Activated T-cell treated with anti-CD3 and anti-CD28 coated beads, Interleukin-2, amount 50 U/mL, for 4 hours (primary cell): Measurements from ENCODE around the gene ZNHIT1. TPM values are rescaled to one million over a fixed set of nuclear protein-coding genes. Genes with fewer than 3 reads are reported as not detected.

Experiments
- ATAC-seq, 2 donors: fragments of 200-7000 bp; cut with Tn5 transposase; one replicate each; pipeline ENCODE4 v1.10.0; 2021
- DNase-seq: peaks from one replicate; pipeline ENCODE4 v3.0.0-alpha.2; 2020
- H3K27me3 Mint-ChIP-seq: one replicate; pipeline ENCODE4 v1.8.0; 2021; ENCODE audit warnings: low read depth, mixed read lengths
- H3K36me3 Mint-ChIP-seq: one replicate; pipeline ENCODE4 v1.8.0; 2022; ENCODE audit warnings: mixed read lengths; ENCODE audit not compliant: insufficient read depth
- H3K4me1 Mint-ChIP-seq: one replicate; pipeline ENCODE4 v1.8.0; 2021; ENCODE audit warnings: low read depth, mixed read lengths
- H3K4me3 Mint-ChIP-seq: one replicate; pipeline ENCODE4 v1.8.0; 2021; ENCODE audit warnings: mild to moderate bottlenecking, moderate library complexity, mixed read lengths
- H3K9me3 Mint-ChIP-seq: one replicate; pipeline ENCODE4 v1.8.0; 2021; ENCODE audit warnings: mixed read lengths
- total RNA-seq, 3 donors: library from RNA; stranded (reverse); gene quantifications; one replicate each; pipeline ENCODE4 v1.2.1, GENCODE V29; 2021

The ZNHIT1 gene
- 10 to 100 TPM; 50.4 to 55.0 (median 53.2) TPM for total RNA-seq

DNA sequence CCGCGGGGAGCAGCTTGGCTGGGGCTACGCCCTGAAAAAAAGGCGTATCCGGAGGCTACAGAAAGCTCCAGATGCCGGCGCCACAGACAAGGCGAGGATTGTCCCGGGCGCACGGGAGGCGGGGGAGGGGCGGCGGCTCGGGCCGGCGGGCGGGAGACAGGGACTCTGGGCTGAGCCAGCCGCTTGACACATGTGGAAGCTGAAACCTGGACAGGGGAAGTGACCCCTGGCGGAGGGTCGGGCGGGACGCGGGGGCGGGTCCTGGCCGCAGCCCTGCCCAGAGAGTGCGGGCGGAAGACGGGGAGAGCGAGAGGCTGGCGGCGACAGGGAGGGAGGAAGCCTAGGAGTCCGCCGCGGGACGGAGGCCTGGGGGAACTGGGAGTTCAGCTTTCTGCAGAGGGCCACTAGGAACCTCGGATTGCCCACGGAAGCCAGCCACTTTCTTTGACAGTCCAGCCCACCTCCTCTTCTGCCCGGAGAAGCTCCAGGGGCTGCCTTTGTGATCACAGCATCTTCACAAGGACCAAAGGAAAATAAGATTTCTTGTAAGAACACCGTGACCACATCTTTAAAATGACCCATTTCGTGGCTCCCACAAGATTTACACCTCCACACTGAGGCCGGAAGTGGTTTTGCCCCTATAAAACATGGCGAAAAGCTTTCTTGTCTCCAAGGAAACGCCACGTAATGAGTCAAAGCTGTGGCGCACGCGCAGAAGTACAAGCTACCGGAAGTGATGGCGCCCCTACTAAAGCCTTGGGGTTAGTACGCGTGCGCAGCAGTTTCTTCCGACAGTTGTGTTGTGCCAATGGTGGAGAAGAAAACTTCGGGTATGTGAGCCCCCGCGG is at the start of gene ZNHIT1, which contains the start of gene PLOD3:
ZNHIT1 (plus strand) TSS at position 778 of the 848 bp plus-strand sequence; CDS start at position 809, 31 bp downstream.
PLOD3 (minus strand) TSS at position 194 of the 848 bp plus-strand sequence. CDS start 307 bp downstream, outside the sequence.
- DNase-seq, result peak; percentile 95
- peaks cover 38% of the 10 kb centered on the region for H3K4me1 Mint-ChIP-seq
- H3K4me3 Mint-ChIP-seq, result peak within 1 kb of the TSS; percentile 97

DNA sequence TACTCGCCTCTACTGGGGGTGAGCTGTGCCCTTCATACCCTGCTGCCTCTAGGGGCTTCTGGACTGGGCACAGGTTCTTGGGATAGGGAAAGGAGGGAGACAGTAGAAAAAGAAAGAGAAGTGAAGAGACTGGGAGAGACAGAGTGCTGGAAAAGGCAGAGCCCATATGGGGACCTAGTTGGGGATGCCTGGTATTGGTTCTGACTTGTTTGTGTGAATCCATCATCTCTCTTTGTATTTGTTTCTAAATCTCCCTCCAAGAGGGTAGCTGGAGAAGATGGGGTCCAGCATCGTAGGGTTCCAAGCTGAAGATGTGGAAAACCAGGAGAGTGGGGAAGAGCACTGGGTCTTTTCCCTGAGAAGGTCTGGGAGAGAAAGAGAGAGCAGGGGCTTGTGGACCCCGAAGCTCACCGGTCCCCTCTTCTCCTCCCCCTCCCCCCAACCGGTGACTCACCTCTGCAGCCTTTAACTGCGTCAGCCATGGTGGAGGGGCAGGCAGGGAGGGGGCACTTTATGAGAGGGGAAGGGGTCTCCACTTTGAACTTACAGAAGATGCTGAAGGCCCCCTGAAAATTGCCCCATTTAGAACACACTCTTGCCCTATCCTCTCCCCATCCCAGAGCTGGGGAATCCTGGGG is 49.4 kb upstream of the ZNHIT1 start:
- Mint-ChIP-seq H3K4me3 (no peak overlapping the region), H3K27me3 (peaks cover 77% of the 10 kb centered on the region), H3K9me3 (no peaks in the 10 kb centered on the region), H3K4me1 (peaks cover 70% of the 10 kb centered on the region), H3K36me3 (no peaks in the 10 kb centered on the region)
- ATAC-seq (no peak), DNase-seq (peak; percentile 31)

More for the DNA sequence above, at the start of gene ZNHIT1, which contains the start of gene PLOD3:
- Mint-ChIP-seq H3K9me3 (no peaks in the 10 kb centered on the region), H3K27me3 (no peaks in the 10 kb centered on the region), H3K36me3 (peaks cover 14% of the 10 kb centered on the region)
- peak; percentile 74 to 80 for ATAC-seq

DNA sequence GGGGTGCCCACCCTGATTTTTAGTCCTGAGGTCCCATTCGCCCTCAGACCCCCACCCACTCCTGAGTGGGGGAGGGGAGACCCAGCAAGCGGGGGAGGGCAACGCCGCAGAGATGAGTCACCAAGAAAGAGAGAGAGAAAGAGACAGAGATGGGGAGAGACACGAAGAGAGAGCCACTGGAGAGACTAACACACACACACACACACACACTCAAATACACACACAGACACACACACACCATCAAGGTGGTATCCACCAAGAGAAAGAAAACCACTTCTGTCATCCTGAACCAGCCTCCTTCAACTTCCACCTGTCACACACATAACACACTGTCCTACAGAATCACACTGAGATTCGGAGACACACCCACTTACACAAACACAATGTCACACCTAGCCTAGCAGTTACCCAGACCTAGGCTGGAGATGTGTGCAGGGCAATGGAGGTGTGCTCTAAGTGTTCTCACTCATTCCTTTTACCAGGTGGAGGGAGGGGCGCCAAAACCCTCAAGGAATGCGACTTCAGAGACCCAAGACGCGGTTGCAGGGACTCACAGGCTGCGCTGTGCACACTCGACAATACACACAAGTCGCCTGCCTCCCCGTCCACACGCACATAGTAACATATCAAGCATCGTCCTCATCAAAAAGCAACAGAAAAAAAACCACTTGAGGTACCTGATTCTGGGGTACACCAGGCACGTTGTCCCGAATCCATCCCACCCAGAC is 48.7 kb upstream of the ZNHIT1 start:
- Mint-ChIP-seq H3K36me3 (no peaks in the 10 kb centered on the region), H3K9me3 (no peaks in the 10 kb centered on the region), H3K27me3 (peaks cover 83% of the 10 kb centered on the region), H3K4me1 (peaks cover 75% of the 10 kb centered on the region), H3K4me3 (peak overlapping the region; percentile 52)
- DNase-seq (no peak), ATAC-seq (no peak)

DNA sequence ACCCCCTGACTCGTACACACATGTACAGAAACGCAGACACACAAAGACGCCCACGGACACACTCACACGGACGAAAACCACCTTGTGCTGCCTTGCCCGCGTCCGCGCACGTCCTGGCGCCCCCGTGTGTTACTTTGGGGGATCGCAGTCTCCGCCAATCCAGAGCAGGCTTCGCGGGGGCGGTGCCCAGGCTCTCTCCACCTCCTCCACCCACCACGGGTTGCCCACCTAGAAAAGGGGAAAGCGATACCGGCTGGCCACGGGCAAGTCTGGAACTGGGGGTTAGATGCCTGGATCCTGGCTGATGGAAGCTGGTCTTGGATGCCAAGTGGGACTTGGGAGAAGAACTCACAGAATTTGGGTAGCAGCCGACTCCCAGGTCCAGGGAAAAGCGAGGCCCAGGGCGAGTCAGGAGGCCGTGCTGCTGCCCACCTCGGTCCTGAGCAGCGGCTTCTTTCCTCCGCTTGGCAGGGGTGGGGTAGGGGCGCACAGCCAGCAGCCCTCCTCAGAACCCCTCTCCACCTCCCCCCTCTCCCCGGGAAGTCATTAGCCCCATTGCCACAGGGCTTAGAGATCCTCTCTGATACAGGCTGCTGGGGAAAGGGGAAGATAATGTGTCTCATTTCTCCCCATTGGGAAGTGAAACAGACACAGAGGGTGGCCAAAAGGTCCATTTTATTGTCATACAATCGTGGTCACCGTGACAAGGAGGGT is 48.0 kb upstream of the ZNHIT1 start:
- Mint-ChIP-seq H3K36me3 (no peaks in the 10 kb centered on the region), H3K4me1 (peaks cover 74% of the 10 kb centered on the region), H3K4me3 (peak overlapping the region; percentile 52), H3K9me3 (no peaks in the 10 kb centered on the region), H3K27me3 (peaks cover 83% of the 10 kb centered on the region)
- peak; percentile 84 for DNase-seq
- peak; percentile 29 to 41 for ATAC-seq

DNA sequence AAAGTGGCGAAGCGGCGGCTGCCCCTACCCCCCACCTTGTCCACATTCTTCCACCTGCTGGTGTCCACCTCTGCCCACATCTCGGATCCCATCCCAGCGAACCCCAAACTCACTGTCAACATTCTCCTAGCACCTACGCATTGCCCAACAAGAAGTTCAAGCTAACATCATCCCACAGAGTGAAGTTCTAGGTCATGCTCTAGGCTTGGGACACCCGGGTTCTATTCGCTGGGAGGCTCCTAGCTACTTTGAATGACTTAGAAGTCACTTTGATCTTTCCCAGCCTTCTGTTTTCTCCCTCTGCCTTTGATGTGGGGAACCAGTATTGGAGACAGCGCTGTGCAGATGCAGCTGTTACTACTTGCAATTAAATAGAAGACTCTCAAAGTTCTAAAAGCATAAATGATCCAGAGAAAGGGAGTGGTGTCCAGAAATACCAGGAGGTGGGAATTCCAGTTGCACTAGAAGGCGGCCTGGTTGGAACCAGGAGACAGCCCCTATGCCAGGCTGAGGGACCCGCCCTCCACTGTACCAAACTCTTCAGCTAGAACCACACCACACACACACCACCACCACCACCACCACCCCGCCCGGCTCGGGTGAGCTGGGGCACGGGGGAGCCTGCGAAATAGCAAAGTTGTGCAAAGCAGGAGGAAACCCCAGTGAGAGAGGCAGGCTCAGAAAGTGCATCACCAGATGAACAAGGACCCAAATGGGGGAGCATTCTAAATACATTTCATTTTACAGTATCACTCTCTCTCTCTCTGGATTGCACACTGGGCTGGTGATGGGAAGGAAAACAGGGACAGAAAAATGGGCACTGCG is 47.1 kb upstream of the ZNHIT1 start:
- H3K36me3 Mint-ChIP-seq, result no peaks in the 10 kb centered on the region
- peaks cover 83% of the 10 kb centered on the region for H3K27me3 Mint-ChIP-seq
- ATAC-seq (no peak), DNase-seq (no peak)
- no peaks in the 10 kb centered on the region for H3K9me3 Mint-ChIP-seq
- peak overlapping the region; percentile 37 for H3K4me3 Mint-ChIP-seq
- peaks cover 66% of the 10 kb centered on the region for H3K4me1 Mint-ChIP-seq

DNA sequence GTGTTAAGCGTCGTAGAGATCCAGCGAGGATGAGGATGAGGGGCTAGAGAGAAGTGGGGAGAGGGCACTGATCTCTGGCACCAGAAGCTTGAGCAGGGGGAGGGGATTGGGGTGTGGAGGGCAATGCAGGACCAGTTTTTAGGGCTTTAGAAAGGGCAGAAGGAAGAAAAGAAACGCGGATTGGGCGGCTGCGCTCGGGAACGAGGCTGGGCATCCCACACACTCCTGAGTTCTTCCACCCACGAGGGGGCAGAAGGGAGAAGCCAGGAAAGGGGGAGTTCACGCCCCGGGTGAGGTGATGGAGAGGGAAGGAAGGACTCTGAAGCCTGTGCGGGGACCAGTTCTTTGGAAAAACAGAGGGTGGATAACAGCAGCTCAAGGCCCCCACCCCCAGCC is 46.5 kb upstream of the ZNHIT1 start:
- no peaks in the 10 kb centered on the region for H3K9me3 Mint-ChIP-seq
- H3K27me3 Mint-ChIP-seq, result peaks cover 85% of the 10 kb centered on the region
- no peaks in the 10 kb centered on the region for H3K36me3 Mint-ChIP-seq
- DNase-seq (no peak), ATAC-seq (no peak)
- H3K4me3 Mint-ChIP-seq, result peak overlapping the region; percentile 37
- H3K4me1 Mint-ChIP-seq, result peaks cover 61% of the 10 kb centered on the region

DNA sequence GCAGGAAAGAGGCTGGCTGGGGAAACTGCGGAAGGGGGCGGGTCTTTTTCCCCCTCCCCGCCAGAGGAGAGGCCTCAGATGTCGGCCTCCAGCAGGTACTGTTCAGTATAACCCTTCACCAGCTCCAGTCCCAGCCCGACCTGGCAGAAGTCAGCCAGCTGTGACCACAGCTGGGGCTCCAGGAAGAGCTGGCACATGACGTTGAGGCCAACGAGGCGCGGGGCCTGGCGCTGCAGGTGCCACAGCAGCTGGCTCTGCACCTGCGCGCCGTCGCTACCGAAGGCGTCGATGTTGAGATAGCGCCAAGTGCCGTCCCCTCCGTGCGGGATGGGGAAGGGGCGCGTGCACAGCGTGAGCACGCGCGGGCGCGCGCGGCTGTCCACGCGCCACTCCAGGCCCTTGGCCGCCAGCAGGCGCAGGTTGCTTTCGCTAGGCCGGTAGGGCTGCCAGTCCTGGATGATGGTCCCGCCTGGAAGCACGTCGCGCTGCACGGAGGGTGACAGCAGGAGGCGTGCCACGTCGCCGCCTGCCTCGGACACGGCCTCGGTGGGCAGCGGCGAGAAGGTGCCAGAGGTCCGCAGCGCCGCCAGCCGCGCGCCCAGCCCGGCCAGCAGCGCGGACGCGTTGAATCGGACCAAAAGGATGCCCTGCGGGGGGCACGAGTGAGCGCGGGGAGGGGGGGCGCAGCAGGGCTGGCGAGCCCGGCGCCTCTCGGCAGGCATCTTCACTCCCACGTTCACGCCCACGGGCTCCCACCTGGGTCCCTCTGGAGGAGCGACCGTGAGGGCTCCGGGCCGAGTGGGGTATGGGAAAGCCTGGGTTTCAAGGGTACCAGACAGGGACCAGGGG is 45.7 kb upstream of the ZNHIT1 start:
- Mint-ChIP-seq H3K9me3 (no peaks in the 10 kb centered on the region), H3K36me3 (no peaks in the 10 kb centered on the region), H3K4me3 (no peak overlapping the region), H3K4me1 (peaks cover 56% of the 10 kb centered on the region), H3K27me3 (peaks cover 87% of the 10 kb centered on the region)
- ATAC-seq, result no peak
- DNase-seq, result no peak

DNA sequence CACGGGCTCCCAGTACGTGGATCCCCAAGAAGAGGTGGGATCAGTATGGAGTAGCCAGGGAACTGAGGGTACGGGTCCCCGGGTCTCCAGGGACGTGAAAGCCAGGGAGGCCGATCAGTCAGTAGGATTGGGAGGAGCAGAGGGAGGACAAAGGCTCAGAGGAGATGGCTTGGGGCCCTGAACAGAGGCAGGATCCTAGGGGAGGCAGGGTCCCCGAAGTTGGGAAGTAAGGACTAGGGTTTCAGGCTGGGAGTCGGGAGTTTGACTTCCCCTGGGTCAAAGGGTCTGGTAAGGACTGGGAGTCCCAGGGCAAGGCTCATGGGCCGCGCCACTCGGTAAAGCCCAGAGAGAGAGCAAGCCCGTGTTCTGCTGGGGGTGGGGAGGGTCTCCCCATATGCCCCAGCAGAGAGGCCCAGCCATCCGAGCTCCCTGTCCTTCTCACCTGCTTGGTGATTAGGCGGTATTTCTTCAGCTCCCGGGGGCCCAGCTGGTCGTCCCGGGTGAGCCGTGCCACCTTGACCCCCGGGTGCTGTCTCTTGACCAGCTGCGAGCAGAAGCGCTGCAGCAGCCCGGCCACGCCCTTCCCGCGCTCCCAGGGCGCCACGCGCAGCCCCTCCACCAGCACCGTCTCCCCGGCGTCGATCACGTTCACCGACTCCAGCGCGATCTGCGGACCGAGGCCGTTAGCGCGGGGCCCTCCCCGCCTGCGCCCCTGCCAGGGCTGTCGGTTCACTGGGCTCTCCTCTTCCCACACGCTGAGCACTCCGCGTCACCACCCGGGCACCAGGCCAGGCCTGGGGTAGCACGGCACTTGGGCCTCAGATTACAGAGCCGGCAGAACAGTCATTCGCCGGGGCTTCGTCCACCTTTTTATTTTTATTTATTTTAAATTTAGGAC is 44.9 kb upstream of the ZNHIT1 start:
- H3K36me3 Mint-ChIP-seq, result no peaks in the 10 kb centered on the region
- H3K9me3 Mint-ChIP-seq, result no peaks in the 10 kb centered on the region
- DNase-seq (no peak), ATAC-seq (no peak)
- H3K4me1 Mint-ChIP-seq, result peaks cover 51% of the 10 kb centered on the region
- no peak overlapping the region for H3K4me3 Mint-ChIP-seq
- peaks cover 87% of the 10 kb centered on the region for H3K27me3 Mint-ChIP-seq

DNA sequence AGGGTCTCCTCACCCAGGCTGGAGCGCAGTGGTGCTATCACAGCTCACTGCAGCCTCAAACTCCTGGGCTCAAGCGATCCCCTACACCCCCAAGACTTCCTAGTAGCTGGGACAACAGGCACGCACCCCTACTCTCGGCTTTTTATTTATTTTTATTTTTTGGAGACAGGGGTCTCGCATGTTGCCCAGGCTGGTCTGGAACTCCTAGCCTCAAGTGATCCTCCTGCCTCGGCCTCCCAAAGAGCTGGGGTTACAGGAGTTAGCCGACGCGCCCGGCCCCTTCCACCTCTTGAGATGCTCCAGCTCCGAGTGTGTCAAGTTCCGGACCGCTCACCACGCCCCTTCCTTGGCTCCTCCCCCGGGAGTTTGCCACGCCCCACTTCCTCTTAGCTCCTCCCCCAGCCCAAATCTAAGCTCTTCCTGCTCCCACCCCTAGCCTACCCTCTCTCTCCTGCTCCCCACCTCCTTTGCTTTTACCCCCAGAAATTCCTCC is 44.2 kb upstream of the ZNHIT1 start:
- ATAC-seq, result peak; percentile 69 to 73
- peak overlapping the region; percentile 31 for H3K4me3 Mint-ChIP-seq
- peak; percentile 56 for DNase-seq
- H3K27me3 Mint-ChIP-seq, result peaks cover 85% of the 10 kb centered on the region
- H3K9me3 Mint-ChIP-seq, result no peaks in the 10 kb centered on the region
- H3K4me1 Mint-ChIP-seq, result peaks cover 45% of the 10 kb centered on the region
- H3K36me3 Mint-ChIP-seq, result no peaks in the 10 kb centered on the region

DNA sequence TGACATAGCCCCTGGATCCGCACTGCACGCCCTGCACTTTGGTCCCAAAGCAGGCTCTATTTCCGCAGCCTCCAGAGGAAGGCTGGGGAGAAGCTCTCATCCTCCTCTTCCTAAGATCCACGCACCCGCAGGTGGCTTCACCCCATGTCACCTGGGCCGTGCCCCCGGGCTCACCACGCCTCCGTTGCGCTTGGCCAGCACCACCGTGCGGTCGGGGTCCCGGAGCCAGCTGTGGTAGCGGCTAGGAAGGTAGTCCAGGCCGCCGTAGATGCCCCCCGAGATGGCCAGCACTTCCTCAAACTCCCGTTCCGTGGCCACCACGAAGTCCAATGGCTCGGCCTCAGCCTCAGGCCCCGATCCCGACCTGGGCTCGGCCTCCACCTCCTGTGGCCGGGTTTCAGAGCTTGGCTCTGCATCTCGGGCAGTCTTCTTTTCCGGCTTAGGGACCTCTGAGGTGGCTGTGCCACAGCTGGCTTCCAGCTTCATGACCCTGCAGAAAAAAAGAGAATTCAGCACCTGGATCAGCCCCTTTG is 43.6 kb upstream of the ZNHIT1 start:
- Mint-ChIP-seq H3K4me3 (no peak overlapping the region), H3K27me3 (peaks cover 85% of the 10 kb centered on the region), H3K36me3 (no peaks in the 10 kb centered on the region), H3K4me1 (peaks cover 44% of the 10 kb centered on the region), H3K9me3 (no peaks in the 10 kb centered on the region)
- DNase-seq (no peak), ATAC-seq (no peak)

DNA sequence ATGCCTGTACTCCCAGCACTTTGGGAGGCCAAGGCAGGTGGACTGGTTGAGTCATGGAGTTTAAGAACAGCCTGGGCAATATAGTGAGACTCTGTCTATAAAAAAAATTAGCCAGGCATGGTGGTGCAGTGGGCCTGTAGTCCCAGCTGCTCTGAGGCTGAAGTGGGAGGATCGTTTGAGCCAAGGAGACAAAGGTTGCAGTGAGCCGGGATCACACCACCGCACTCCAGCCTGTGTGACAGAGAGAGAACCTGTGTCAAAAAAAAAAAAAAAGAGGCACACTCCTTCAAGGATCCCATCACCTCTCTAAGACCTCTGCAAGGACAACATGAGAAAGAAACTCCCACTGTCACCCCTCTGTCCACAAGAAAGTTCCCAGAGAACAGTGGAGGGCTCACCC is 42.3 kb upstream of the ZNHIT1 start:
- H3K27me3 Mint-ChIP-seq, result peaks cover 81% of the 10 kb centered on the region

More for the DNA sequence above, 42.3 kb upstream of the ZNHIT1 start:
- Mint-ChIP-seq H3K36me3 (no peaks in the 10 kb centered on the region), H3K4me3 (no peak overlapping the region), H3K4me1 (peaks cover 33% of the 10 kb centered on the region), H3K9me3 (no peaks in the 10 kb centered on the region)
- no peak for ATAC-seq
- no peak for DNase-seq
